ENCODE measurements around the gene ROR1. TPM values are rescaled to one million over a fixed set of nuclear protein-coding genes. Genes with fewer than 3 reads are reported as not detected.

ROR1 gene
- polyA plus RNA-seq, 3 donors from 2014 or later, result 1.1 to 3.3 (median 1.2) TPM

GRCh38 chr1:63884486-63884885 lies 110.7 kb downstream of the ROR1 start:
- Mint-ChIP-seq H3K27ac (no peak overlapping the region), H3K36me3 (no peaks in the 10 kb centered on the region), H3K27me3 (ENCODE audit: low read depth in 3 of 3) (peaks cover 0 to 5% (median 1%) of the 10 kb centered on the region in 3 donors), H3K4me1 (peaks cover 0 to 6% of the 10 kb centered on the region in 2 donors), H3K4me3 (no peak overlapping the region), H3K9me3 (peaks cover 0 to 1% (median 0%) of the 10 kb centered on the region in 6 donors)
- no peak for DNase-seq

DNA sequence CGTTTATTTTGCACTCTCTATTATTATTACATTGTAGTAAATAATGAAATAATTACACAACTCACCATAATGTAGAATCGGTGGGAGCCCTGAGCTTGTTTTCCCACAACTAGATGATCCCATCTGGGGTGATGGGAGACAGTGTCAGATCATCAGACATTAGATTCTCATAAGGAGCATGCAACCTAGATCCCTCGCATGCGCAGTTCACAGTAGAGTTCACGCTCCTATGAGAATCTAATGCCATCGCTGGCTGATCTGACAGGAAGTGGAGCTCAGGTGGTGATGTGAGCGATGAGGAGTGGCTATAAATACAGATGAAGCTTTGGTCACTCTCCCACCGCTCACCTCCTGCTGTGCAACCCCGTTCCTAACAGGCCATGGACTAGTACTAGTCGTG lies 112.1 kb downstream of the ROR1 start:
- H3K9me3 Mint-ChIP-seq, result no peaks in the 10 kb centered on the region
- H3K36me3 Mint-ChIP-seq, result peaks cover 0 to 4% (median 0%) of the 10 kb centered on the region in 3 donors
- H3K4me3 Mint-ChIP-seq, result no peak overlapping the region
- H3K27me3 Mint-ChIP-seq (ENCODE audit: low read depth in 3 of 3), result peaks cover 0 to 5% (median 4%) of the 10 kb centered on the region in 3 donors
- H3K4me1 Mint-ChIP-seq, result peaks cover 0 to 6% of the 10 kb centered on the region in 2 donors
- peak overlapping the region in 1 of 6 donors; percentile 35 for H3K27ac Mint-ChIP-seq
- no peak for DNase-seq

DNA sequence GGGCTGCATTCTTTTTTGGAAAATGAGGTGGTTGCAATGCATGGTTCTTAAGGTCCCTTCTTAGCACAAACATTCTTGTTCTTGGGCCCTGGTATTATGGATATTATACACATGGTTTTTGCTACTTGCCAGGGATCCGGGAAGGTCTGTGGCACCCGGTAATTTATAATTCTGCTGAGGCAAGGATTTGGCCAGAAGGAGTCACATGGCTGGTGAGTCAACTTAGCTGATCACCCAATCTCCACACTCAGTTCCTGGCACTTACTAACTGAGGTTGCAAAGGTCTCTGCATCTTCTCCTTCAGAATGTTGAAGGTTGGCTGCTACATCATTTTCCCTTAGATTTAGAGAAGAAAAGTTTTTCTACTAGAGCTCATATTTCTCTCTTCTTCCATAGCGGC lies 112.5 kb downstream of the ROR1 start:
- DNase-seq, result no peak
- Mint-ChIP-seq H3K27me3 (ENCODE audit: low read depth in 3 of 3) (peaks cover 0 to 8% (median 4%) of the 10 kb centered on the region in 3 donors), H3K4me1 (peaks cover 0 to 8% of the 10 kb centered on the region in 2 donors), H3K36me3 (peaks cover 0 to 4% (median 0%) of the 10 kb centered on the region in 3 donors), H3K4me3 (no peak overlapping the region), H3K9me3 (no peaks in the 10 kb centered on the region), H3K27ac (no peak overlapping the region)

GRCh38 chr1:63887809-63888208 lies 114.0 kb downstream of the ROR1 start:
- no peak overlapping the region for H3K27ac Mint-ChIP-seq
- no peaks in the 10 kb centered on the region for H3K9me3 Mint-ChIP-seq
- peaks cover 0 to 8% (median 4%) of the 10 kb centered on the region in 3 donors for H3K27me3 Mint-ChIP-seq (ENCODE audit: low read depth in 3 of 3)
- H3K4me3 Mint-ChIP-seq, result no peak overlapping the region
- peaks cover 12 to 23% of the 10 kb centered on the region in 2 donors for H3K4me1 Mint-ChIP-seq
- DNase-seq, result no peak
- H3K36me3 Mint-ChIP-seq, result peaks cover 0 to 4% (median 0%) of the 10 kb centered on the region in 3 donors

GRCh38 chr1:63888984-63889383 lies 115.2 kb downstream of the ROR1 start:
- no peak for DNase-seq
- peaks cover 5 to 10% (median 7%) of the 10 kb centered on the region in 3 donors for H3K27me3 Mint-ChIP-seq (ENCODE audit: low read depth in 3 of 3)
- peaks cover 0 to 4% (median 0%) of the 10 kb centered on the region in 3 donors for H3K36me3 Mint-ChIP-seq
- peaks cover 21 to 34% of the 10 kb centered on the region in 2 donors for H3K4me1 Mint-ChIP-seq
- no peaks in the 10 kb centered on the region for H3K9me3 Mint-ChIP-seq
- no peak overlapping the region for H3K4me3 Mint-ChIP-seq
- no peak overlapping the region for H3K27ac Mint-ChIP-seq

DNA sequence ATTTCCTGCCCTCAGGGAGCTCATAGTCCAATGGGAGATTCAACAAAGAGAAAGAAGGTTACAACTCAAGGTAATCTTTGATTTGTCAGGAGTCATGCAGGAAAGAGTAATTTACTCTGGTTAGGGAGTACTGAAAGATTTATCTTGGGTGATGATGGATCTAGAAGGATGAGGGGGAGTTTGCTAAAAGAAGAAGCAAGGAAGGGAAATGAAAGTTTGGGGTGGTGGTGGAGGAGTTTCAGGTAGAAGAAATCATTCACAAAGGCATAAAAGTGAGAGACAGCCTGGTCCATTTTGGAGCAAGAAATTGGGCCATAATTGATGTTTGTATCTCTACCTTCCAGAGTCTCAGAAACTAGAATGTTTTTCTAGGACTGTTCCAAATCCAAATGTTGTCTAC lies 116.7 kb downstream of the ROR1 start:
- Mint-ChIP-seq H3K36me3 (peaks cover 0 to 4% (median 3%) of the 10 kb centered on the region in 3 donors), H3K4me3 (no peak overlapping the region), H3K27me3 (ENCODE audit: low read depth in 3 of 3) (peaks cover 6 to 12% (median 7%) of the 10 kb centered on the region in 3 donors), H3K4me1 (peaks cover 21 to 39% of the 10 kb centered on the region in 2 donors), H3K27ac (peak overlapping the region in 1 of 6 donors; percentile 93), H3K9me3 (no peaks in the 10 kb centered on the region)
- no peak for DNase-seq

- no peaks in the 10 kb centered on the region for H3K9me3 Mint-ChIP-seq
- no peak for DNase-seq
- peaks cover 6 to 12% (median 9%) of the 10 kb centered on the region in 3 donors for H3K27me3 Mint-ChIP-seq (ENCODE audit: low read depth in 3 of 3)
- H3K4me3 Mint-ChIP-seq, result no peak overlapping the region
- peaks cover 21 to 39% of the 10 kb centered on the region in 2 donors for H3K4me1 Mint-ChIP-seq
- peaks cover 0 to 4% (median 3%) of the 10 kb centered on the region in 3 donors for H3K36me3 Mint-ChIP-seq
- peak overlapping the region in 3 of 6 donors; percentile 22 to 93 (median 85) for H3K27ac Mint-ChIP-seq
Measured at GRCh38 chr1:63891060-63891690, 117.4 kb downstream of the ROR1 start.

DNA sequence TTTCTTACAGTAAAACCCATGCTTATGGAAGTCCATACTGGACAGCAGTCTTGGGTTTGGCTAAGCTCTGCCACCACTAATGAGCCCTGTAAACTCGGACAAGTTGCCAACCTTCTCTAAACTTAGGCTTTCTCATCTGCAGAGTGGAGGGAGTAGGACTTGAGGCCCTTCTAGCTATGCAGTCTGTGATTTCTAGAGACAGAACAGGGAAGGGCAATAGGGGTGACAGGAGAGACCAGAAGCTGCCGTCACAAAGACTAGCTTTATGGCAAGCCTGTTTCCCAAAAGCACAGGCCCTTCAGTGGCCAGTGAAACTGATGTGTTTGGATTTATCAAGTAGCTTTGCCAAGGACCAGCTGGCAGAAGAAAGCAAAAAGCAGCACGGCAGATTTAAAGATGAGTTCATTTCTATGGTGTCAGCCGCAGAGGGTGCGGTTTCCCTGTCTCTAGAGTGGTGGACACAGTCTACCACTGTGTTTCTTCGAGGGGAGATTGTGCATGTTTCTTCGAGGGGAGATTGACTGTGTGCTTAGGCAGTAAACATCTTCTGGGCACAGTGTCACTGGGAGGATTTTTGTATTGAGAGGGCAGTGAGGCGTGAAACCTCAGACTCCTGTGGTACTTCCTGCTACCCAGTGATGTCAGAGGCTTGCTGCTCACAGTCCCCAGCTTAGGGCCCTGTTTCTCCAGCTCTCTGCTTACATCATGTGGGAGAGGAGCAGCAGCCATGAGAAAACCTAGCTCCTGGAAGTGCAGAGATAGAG lies 119.0 kb downstream of the ROR1 start:
- Mint-ChIP-seq H3K4me3 (peak overlapping the region; percentile 1 to 56 (median 40)), H3K36me3 (peaks cover 0 to 4% (median 3%) of the 10 kb centered on the region in 3 donors), H3K4me1 (peaks cover 21 to 35% of the 10 kb centered on the region in 2 donors), H3K27ac (peak overlapping the region; percentile 74 to 96 (median 90)), H3K9me3 (peaks cover 0 to 4% (median 0%) of the 10 kb centered on the region in 6 donors), H3K27me3 (ENCODE audit: low read depth in 3 of 3) (peaks cover 6 to 14% (median 12%) of the 10 kb centered on the region in 3 donors)
- DNase-seq, result peak; percentile 83 to 87 (median 85)

GRCh38 chr1:63893976-63894375 lies 120.2 kb downstream of the ROR1 start:
- peaks cover 13 to 19% (median 15%) of the 10 kb centered on the region in 3 donors for H3K27me3 Mint-ChIP-seq (ENCODE audit: low read depth in 3 of 3)
- H3K27ac Mint-ChIP-seq, result peak overlapping the region in 5 of 6 donors; percentile 85 to 96 (median 93)
- peaks cover 21 to 33% of the 10 kb centered on the region in 2 donors for H3K4me1 Mint-ChIP-seq
- DNase-seq, result no peak
- H3K9me3 Mint-ChIP-seq, result peaks cover 0 to 7% (median 0%) of the 10 kb centered on the region in 6 donors
- peaks cover 0 to 4% (median 3%) of the 10 kb centered on the region in 3 donors for H3K36me3 Mint-ChIP-seq
- H3K4me3 Mint-ChIP-seq, result no peak overlapping the region

- H3K27me3 Mint-ChIP-seq (ENCODE audit: low read depth in 3 of 3), result peaks cover 15 to 22% (median 18%) of the 10 kb centered on the region in 3 donors
Measured at GRCh38 chr1:63894627-63895265, 120.9 kb downstream of the ROR1 start.

DNA sequence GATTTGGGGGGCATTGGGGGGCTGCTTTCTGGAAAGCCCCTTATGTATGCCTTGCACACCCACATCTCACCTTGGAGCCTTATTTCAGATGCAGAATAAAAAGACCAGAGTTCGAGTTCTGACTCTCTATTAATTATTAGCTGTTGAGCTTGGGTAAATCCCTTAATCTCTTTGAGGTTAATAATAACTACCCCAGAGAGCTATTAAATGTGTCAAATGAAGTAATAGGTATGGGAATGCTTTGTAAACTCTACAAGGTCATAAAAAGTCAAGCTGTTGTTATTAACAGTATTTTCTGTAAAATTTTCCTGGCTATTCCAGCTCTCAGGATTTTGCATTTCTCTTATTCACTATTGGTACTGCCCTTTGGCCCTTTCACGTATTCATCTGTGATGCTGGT lies 122.9 kb downstream of the ROR1 start:
- Mint-ChIP-seq H3K9me3 (peaks cover 0 to 7% (median 0%) of the 10 kb centered on the region in 6 donors), H3K4me3 (no peak overlapping the region), H3K4me1 (peaks cover 20 to 27% of the 10 kb centered on the region in 2 donors), H3K27me3 (ENCODE audit: low read depth in 3 of 3) (peaks cover 11 to 22% (median 15%) of the 10 kb centered on the region in 3 donors), H3K27ac (peak overlapping the region in 1 of 6 donors; percentile 1), H3K36me3 (peaks cover 0 to 3% (median 0%) of the 10 kb centered on the region in 3 donors)
- no peak for DNase-seq

More at GRCh38 chr1:63894627-63895265, 120.9 kb downstream of the ROR1 start:
- H3K36me3 Mint-ChIP-seq, result peaks cover 0 to 4% (median 3%) of the 10 kb centered on the region in 3 donors
- H3K4me3 Mint-ChIP-seq, result no peak overlapping the region
- peak overlapping the region in 3 of 6 donors; percentile 85 to 96 (median 93) for H3K27ac Mint-ChIP-seq
- no peak for DNase-seq
- H3K9me3 Mint-ChIP-seq, result peaks cover 0 to 7% (median 0%) of the 10 kb centered on the region in 6 donors
- H3K4me1 Mint-ChIP-seq, result peaks cover 21 to 33% of the 10 kb centered on the region in 2 donors

GRCh38 chr1:63898428-63899196 lies 124.8 kb downstream of the ROR1 start:
- H3K4me1 Mint-ChIP-seq, result peaks cover 1 to 8% of the 10 kb centered on the region in 2 donors
- peaks cover 0 to 7% (median 0%) of the 10 kb centered on the region in 6 donors for H3K9me3 Mint-ChIP-seq
- H3K36me3 Mint-ChIP-seq, result peaks cover 0 to 3% (median 0%) of the 10 kb centered on the region in 3 donors
- no peak for DNase-seq
- H3K4me3 Mint-ChIP-seq, result no peak overlapping the region
- H3K27me3 Mint-ChIP-seq (ENCODE audit: low read depth in 3 of 3), result peaks cover 11 to 15% (median 11%) of the 10 kb centered on the region in 3 donors
- H3K27ac Mint-ChIP-seq, result peak overlapping the region in 1 of 6 donors; percentile 79

GRCh38 chr1:63901094-63901493 lies 127.3 kb downstream of the ROR1 start:
- H3K36me3 Mint-ChIP-seq, result no peaks in the 10 kb centered on the region
- DNase-seq, result no peak
- no peak overlapping the region for H3K27ac Mint-ChIP-seq
- peaks cover 8 to 14% (median 10%) of the 10 kb centered on the region in 3 donors for H3K27me3 Mint-ChIP-seq (ENCODE audit: low read depth in 3 of 3)
- no peaks in the 10 kb centered on the region for H3K4me1 Mint-ChIP-seq
- H3K4me3 Mint-ChIP-seq, result no peak overlapping the region
- peaks cover 0 to 7% (median 0%) of the 10 kb centered on the region in 6 donors for H3K9me3 Mint-ChIP-seq
